Epithelial cell of proximal tubule (primary cell): Measurements from ENCODE around the gene PPP1CA. TPM values are rescaled to one million over a fixed set of nuclear protein-coding genes. Genes with fewer than 3 reads are reported as not detected.

ENCODE experiments used
- DNase-seq: peaks from one replicate; pipeline ENCODE4 v3.0.0-alpha.2; 2011; ENCODE audit warnings: low read depth
- H3K4me3 ChIP-seq: 2 replicates; pipeline ENCODE4 v1.5.1; 2011; ENCODE audit warnings: low read depth, mild to moderate bottlenecking, low read length
- CTCF ChIP-seq: conservative IDR thresholded peaks from 2 replicates; pipeline ENCODE4 v1.5.1; 2012; ENCODE audit warnings: low read depth, mild to moderate bottlenecking, low read length
- total RNA-seq: library from RNA; depleted of rRNA; stranded (reverse); fragments of >200 nt; gene quantifications from 2 replicates; pipeline ENCODE4 v1.2.3, GENCODE V29; 2015

PPP1CA gene
- total RNA-seq, 1 donor from 2014 or later = 359 TPM

GRCh38 chr11:67376873-67377808, 24.5 kb downstream of the PPP1CA start:
- H3K4me3 ChIP-seq = no peak overlapping the region
- DNase-seq = no peak
- no peak for TF ChIP-seq CTCF

GRCh38 chr11:67376063-67376820, 25.4 kb downstream of the PPP1CA start:
- TF ChIP-seq CTCF = no peak
- H3K4me3 ChIP-seq = peak overlapping the region; percentile 29
- DNase-seq = no peak

- no peak for TF ChIP-seq CTCF
- H3K4me3 ChIP-seq = peak overlapping the region; percentile 29
- DNase-seq = no peak
These were observed 26.2 kb downstream of the PPP1CA start for GRCh38 chr11:67375320-67376055.

GRCh38 chr11:67374571-67375281, 26.9 kb downstream of the PPP1CA start:
- TF ChIP-seq CTCF = no peak
- peak overlapping the region; percentile 33 for H3K4me3 ChIP-seq
- no peak for DNase-seq

- DNase-seq = peak; percentile 100
- peak overlapping the region; percentile 74 for H3K4me3 ChIP-seq
- peak; percentile 57 for TF ChIP-seq CTCF
These were observed 27.7 kb downstream of the PPP1CA start for GRCh38 chr11:67373648-67374570.
